Lung (tissue), 12 donors: ENCODE measurements around the gene MACROD1. TPM values are rescaled to one million over a fixed set of nuclear protein-coding genes. Genes with fewer than 3 reads are reported as not detected.

Source experiments
- ATAC-seq: fragments of 200-7000 bp; cut with Tn5 transposase; one replicate; pipeline ENCODE4 v1.9.1; 2020; ENCODE audit warnings: moderate number of reproducible peaks; ENCODE audit not compliant: insufficient read depth, low FRiP score
- DNase-seq, 3 donors: peaks; one replicate each; pipeline ENCODE4 v3.0.0-alpha.2; 2013 to 2017
- H3K27ac ChIP-seq, 2 donors: one replicate each; pipeline ENCODE4 v1.5.1; 2013; ENCODE audit warnings: mild to moderate bottlenecking in 2 of 2, moderate library complexity in 2 of 2, control low read depth in 1 of 2, inconsistent platforms in 1 of 2, low read depth in 1 of 2, low read length in 1 of 2
- H3K27me3 ChIP-seq, 3 donors: one replicate each; pipeline ENCODE4 v1.5.1; 2013; ENCODE audit warnings: low read length in 2 of 3; ENCODE audit not compliant: control insufficient read depth in 3 of 3, insufficient read depth in 3 of 3
- H3K36me3 ChIP-seq, 4 donors: one replicate each; pipeline ENCODE4 v1.5.1; 2013; ENCODE audit warnings: low read length in 4 of 4, mild to moderate bottlenecking in 1 of 4, moderate library complexity in 1 of 4; ENCODE audit not compliant: control insufficient read depth in 4 of 4, insufficient read depth in 4 of 4
- H3K4me1 ChIP-seq, 5 donors: one replicate each; pipeline ENCODE4 v1.5.1; 2013; ENCODE audit warnings: low read length in 5 of 5, mild to moderate bottlenecking in 2 of 5, moderate library complexity in 1 of 5; ENCODE audit not compliant: control insufficient read depth in 5 of 5, insufficient read depth in 5 of 5
- H3K4me3 ChIP-seq: one replicate; pipeline ENCODE4 v1.5.1; 2013; ENCODE audit warnings: mild to moderate bottlenecking, control low read depth, moderate library complexity
- H3K9ac ChIP-seq, 2 donors: one replicate each; pipeline ENCODE4 v1.5.1; 2013; ENCODE audit warnings: low read length in 2 of 2, control low read depth in 1 of 2; ENCODE audit not compliant: insufficient read depth in 1 of 2
- H3K9me3 ChIP-seq, 4 donors: one replicate each; pipeline ENCODE4 v1.5.1; 2013; ENCODE audit warnings: low read length in 3 of 4, mild to moderate bottlenecking in 1 of 4, moderate library complexity in 1 of 4; ENCODE audit not compliant: control insufficient read depth in 4 of 4, insufficient read depth in 3 of 4
- CTCF ChIP-seq: IDR thresholded peaks from 2 replicates; pipeline ENCODE4 v1.5.1; 2012; ENCODE audit warnings: mild to moderate bottlenecking; ENCODE audit errors: control extremely low read depth, extremely low read depth
- WGBS, 2 donors: extraction: QIAGEN DNeasy Blood & Tissue Kit; methylation state at CpG; one replicate each; pipeline ENCODE4 v1.1.7; 2013; 5-methylcytosine and 5-hydroxymethylcytosine counted together
- polyA plus RNA-seq, 2 donors: library from polyadenylated mRNA; stranded (reverse); fragments of 200-250 nt; gene quantifications; one replicate each; pipeline ENCODE4 v1.2.1, GENCODE V29; 2013
- total RNA-seq, 2 donors: library from RNA; depleted of rRNA in 1 of 2; stranded (reverse); fragments of >200 nt in 1 of 2; gene quantifications; one replicate each; pipeline ENCODE4 v1.2.1, GENCODE V29; 2014 to 2021
- donor health status: control.
- donor health status: control.
- donor health status: Bipolar disorder and iron deficiency.
- donor health status: healthy.
- donor health status: DM: yes; HTN: yes; CAD: no.

The MACROD1 gene
- total and polyA plus RNA-seq, 4 donors, result 9.9 to 70.0 (median 19.0) TPM

- H3K27ac ChIP-seq, result no peak overlapping the region
- H3K27me3 ChIP-seq, result no peaks in the 10 kb centered on the region
- peaks cover 0 to 12% (median 5%) of the 10 kb centered on the region in 5 donors for H3K4me1 ChIP-seq
- DNase-seq, result no peak
- ATAC-seq, result no peak
- no peaks in the 10 kb centered on the region for H3K36me3 ChIP-seq
- 85 to 91% methylated on average over 4 of the region's 4 CpGs for WGBS, 2 donors
- H3K9ac ChIP-seq, result no peak overlapping the region
- H3K4me3 ChIP-seq, result no peak overlapping the region
- H3K9me3 ChIP-seq, result no peaks in the 10 kb centered on the region
- no peak for TF ChIP-seq CTCF
These were observed 140.7 kb downstream of the MACROD1 start for GRCh38 chr11:64025205-64025604.

- Histone ChIP-seq H3K4me3 (no peak overlapping the region), H3K27ac (no peak overlapping the region), H3K9me3 (no peaks in the 10 kb centered on the region), H3K4me1 (peaks cover 0 to 12% (median 5%) of the 10 kb centered on the region in 5 donors), H3K27me3 (no peaks in the 10 kb centered on the region), H3K9ac (no peak overlapping the region), H3K36me3 (no peaks in the 10 kb centered on the region)
- ATAC-seq (no peak), DNase-seq (no peak)
- WGBS, 2 donors, result 89% methylated on average over 20 of the region's 20 CpGs
- TF ChIP-seq CTCF, result no peak
These were observed 141.9 kb downstream of the MACROD1 start for GRCh38 chr11:64023712-64024710.

- DNase-seq, result no peak
- H3K9me3 ChIP-seq, result no peaks in the 10 kb centered on the region
- no peak overlapping the region for H3K9ac ChIP-seq
- no peak overlapping the region for H3K27ac ChIP-seq
- no peak overlapping the region for H3K4me3 ChIP-seq
- H3K36me3 ChIP-seq, result no peaks in the 10 kb centered on the region
- no peak for ATAC-seq
- TF ChIP-seq CTCF, result no peak
- H3K27me3 ChIP-seq, result no peaks in the 10 kb centered on the region
- 84 to 88% methylated on average over 14 of the region's 14 CpGs for whole genome bisulfite sequencing, 2 donors
- H3K4me1 ChIP-seq, result peaks cover 0 to 14% (median 0%) of the 10 kb centered on the region in 5 donors
These were observed 143.7 kb downstream of the MACROD1 start for GRCh38 chr11:64022125-64022784.
